Measurements from ENCODE around the gene PITRM1.

PITRM1 gene

DNA sequence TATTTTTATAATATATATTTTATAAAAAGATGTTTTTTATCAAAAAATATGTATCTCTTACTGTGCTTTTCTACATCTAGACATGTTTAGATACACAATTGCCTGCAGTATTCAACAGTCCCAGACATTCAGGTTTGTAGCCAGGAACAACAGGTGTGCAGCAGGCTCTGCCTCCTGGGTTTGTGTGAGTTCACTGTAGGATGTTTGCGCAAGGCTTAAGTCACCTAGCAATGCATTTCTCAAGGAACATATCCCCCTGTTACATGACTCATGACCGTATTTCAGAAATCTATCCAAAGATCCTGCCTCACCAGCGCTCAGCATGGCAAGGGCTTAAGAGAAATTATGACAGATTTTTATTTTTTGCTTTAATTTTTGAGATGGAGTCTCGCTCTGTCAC lies 41.5 kb downstream of the PITRM1 start:
- no peak for DNase-seq (ENCODE audit: low spot score)
- TF ChIP-seq, protein P1, sequence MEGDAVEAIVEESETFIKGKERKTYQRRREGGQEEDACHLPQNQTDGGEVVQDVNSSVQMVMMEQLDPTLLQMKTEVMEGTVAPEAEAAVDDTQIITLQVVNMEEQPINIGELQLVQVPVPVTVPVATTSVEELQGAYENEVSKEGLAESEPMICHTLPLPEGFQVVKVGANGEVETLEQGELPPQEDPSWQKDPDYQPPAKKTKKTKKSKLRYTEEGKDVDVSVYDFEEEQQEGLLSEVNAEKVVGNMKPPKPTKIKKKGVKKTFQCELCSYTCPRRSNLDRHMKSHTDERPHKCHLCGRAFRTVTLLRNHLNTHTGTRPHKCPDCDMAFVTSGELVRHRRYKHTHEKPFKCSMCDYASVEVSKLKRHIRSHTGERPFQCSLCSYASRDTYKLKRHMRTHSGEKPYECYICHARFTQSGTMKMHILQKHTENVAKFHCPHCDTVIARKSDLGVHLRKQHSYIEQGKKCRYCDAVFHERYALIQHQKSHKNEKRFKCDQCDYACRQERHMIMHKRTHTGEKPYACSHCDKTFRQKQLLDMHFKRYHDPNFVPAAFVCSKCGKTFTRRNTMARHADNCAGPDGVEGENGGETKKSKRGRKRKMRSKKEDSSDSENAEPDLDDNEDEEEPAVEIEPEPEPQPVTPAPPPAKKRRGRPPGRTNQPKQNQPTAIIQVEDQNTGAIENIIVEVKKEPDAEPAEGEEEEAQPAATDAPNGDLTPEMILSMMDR (IDR thresholded peaks at IDR 0.05; ENCODE audit: extremely low read depth, insufficient read depth, missing control alignments) = no peak
- in situ Hi-C loops (cut with MboI; ENCODE audit: low pct_unique_long_range_greater_than_20kb, low sequenced_read_pairs, unreplicated experiment) = no loop called here

DNA sequence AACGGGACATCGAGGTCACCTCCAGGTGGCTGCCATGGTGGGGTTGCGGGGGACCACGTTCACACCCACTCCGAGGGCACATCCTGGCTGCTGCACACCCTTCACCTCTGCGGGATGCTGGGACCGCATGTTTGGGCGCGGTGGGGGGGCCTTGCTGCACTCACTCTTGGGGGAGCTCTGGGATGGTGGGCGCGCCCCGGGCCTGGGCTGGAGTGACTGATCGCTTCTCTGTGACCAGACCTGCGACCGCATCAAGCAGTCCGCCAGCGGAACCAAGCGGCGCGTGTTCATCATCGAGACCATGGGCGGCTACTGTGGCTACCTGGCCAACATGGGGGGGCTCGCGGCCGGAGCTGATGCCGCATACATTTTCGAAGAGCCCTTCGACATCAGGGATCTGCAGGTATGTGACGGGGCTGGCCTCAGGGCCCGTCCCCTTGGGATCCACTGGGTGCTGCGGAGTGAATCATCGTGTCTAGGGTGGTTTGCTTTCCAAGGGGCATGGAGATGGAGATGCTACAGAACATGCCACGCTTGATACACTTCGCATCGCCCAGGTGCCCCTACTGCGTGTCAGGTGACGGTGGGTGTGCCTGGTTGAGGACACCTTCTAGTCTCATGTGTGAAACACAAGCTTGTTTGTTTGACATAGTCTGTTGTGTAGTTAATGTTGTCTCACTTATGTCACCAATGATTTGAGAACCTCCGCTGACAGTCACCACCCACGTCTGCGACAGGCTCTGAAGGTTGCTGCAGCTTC lies 42.8 kb downstream of the PITRM1 start:
- TF ChIP-seq, protein P1 (IDR thresholded peaks at IDR 0.05; ENCODE audit: extremely low read depth, insufficient read depth, missing control alignments) = no peak
- in situ Hi-C loops (cut with MboI; ENCODE audit: low pct_unique_long_range_greater_than_20kb, low sequenced_read_pairs, unreplicated experiment) = no loop called here
- no peak for DNase-seq (ENCODE audit: low spot score)

DNA sequence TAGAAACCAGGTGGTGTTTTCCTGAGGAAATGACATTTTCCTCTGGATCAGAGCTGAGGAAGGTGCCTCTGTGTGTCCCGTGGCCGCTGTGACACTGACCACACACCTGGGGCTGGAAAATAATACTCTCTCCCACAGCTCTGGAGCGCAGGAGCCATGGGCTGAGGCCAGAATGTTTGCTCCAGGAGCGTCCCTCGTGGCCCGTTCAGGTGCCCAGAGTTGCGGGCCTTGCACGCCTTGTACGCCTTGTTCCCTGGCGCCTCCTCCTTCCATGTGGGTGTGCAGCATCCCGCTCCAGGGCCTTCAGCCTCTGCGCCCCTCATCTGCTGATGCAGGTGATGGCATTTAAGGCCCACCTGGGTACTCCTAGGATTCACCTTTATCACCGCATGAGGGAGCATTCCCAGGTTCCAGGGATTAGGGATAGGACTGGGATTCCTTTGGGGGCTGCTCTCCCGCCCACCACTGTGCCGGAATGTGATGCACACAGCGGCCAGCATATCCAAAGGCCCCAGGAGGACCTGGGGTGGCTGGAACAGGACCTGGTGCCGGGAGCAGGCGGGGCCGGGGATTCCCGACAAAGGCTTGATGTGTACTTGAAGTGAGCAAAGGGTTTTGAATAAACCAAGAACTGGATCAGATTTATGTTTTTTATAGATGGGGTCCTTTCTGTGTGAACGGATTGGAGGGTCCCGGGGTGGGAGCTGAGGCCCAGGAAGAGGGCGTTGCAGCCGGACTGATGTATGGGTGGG lies 44.0 kb downstream of the PITRM1 start:
- TF ChIP-seq, protein P1 (IDR thresholded peaks at IDR 0.05; ENCODE audit: extremely low read depth, insufficient read depth, missing control alignments) = no peak
- no peak for DNase-seq (ENCODE audit: low spot score)

DNA sequence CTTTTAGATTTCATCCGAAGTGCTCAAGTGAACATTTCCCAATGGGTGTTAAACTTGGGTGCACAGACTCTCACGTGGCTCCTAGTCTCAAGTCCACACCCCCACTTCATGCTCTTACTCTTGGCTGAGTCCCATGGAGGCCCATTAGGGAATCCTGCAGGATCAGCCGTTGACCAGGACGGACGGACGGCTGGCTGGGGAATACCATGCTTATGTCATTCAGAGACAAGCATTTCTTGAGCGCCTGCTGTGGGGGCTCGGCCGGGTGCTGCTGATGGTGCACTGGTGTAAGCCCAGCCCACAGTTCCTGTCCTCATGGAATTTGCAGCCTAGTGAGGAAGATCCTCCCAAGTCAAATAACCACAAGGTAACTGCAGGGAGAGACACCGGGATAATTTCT lies 44.7 kb downstream of the PITRM1 start:
- DNase-seq (ENCODE audit: low spot score) = no peak
- TF ChIP-seq, protein P1 (IDR thresholded peaks at IDR 0.05; ENCODE audit: extremely low read depth, insufficient read depth, missing control alignments) = no peak
- in situ Hi-C loops (cut with MboI; ENCODE audit: low pct_unique_long_range_greater_than_20kb, low sequenced_read_pairs, unreplicated experiment) = no loop called here

More for the DNA sequence above, 44.0 kb downstream of the PITRM1 start:
- in situ Hi-C loops (cut with MboI; ENCODE audit: low pct_unique_long_range_greater_than_20kb, low sequenced_read_pairs, unreplicated experiment) = no loop called here

DNA sequence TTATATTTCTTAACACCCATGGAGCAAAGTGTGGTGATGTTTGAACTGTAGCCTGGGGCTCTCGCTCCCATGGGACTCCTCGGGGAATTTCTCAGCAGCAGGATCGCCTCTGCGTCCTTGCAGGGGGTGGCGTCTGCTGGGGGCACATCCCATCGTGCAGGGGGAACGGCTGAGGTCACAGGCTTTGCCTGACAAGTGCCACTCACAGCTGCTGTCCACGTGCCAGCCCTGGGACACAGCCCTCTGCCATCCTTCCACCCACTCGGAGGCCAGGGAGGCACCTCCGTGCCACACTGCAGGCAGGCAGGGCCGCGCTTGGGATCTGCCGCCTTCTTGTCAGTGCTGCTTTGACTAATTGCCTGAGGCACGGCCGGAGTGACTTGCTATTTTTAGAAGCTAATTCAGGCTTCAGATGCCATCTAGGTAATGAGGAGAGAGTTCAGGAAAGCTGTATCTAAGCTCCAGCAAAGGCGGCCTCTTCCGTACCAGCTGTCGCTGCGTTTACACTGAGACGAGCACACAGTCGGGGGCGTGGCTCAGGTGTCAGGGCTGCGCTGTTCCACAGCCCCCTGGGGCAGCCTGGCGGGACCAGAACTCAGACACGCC lies 45.7 kb downstream of the PITRM1 start:
- TF ChIP-seq, protein P1 (IDR thresholded peaks at IDR 0.05; ENCODE audit: extremely low read depth, insufficient read depth, missing control alignments) = no peak
- in situ Hi-C loops (cut with MboI; ENCODE audit: low pct_unique_long_range_greater_than_20kb, low sequenced_read_pairs, unreplicated experiment) = no loop called here
- DNase-seq (ENCODE audit: low spot score) = no peak

DNA sequence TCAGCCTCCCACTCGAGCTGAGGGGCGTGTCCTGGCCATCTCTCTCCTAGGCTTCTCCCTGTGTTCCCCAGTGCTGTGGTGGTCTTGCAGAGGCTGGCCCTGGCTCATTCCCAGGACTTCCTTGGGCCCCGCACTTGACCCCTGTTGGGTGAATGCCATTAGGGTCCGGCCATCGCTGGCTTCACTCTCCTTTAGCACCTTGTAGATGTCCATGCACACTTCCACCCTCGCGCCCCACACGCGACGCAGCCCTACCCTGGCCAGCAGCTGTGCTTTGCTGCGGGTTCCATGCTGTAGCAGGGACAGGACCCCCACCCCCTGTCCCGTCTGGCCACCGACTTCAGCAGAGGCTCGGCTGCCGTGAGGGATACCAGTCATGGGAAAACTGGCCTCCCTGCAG lies 46.3 kb downstream of the PITRM1 start:
- TF ChIP-seq, protein P1 (IDR thresholded peaks at IDR 0.05; ENCODE audit: extremely low read depth, insufficient read depth, missing control alignments) = no peak
- in situ Hi-C loops (cut with MboI; ENCODE audit: low pct_unique_long_range_greater_than_20kb, low sequenced_read_pairs, unreplicated experiment) = no loop called here
- no peak for DNase-seq (ENCODE audit: low spot score)

Data from GM13977 (cell line).